HCEC 1CT (cell line): Measurements from ENCODE around the gene FLT3LG.
"Not testable (repeated sequence)": the region's sequence is repeated elsewhere in the genome, so short reads cannot be mapped to it uniquely, and the experiment has no call there.

ENCODE experiments used
- DNase-seq: peaks from one replicate; pipeline ENCODE4 v3.0.0-alpha.2; 2017

The FLT3LG gene

GRCh38 chr19:49463960-49464740 lies 9.9 kb upstream of the FLT3LG start:
- DNase-seq = no peak

DNA sequence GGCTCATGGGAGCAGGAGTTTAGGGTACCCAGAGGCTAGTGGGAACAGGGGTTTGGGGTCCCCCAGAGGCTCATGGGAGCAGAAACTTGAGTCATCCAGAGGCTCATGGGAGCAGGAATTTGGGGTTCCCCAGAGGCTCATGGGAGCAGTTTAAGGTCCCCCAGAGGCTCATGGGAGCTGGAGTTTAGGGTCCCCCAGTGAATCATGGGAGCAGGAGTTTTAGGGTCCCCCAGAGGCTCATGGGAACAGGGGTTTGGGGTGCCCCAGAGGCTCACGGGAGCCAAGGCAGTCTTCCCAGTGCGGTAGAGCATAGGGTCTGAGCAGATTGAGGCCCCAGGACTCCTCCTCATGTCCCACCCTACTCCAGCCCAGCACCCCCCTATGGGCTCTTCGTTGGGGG lies 8.6 kb upstream of the FLT3LG start:
- DNase-seq = no peak

DNA sequence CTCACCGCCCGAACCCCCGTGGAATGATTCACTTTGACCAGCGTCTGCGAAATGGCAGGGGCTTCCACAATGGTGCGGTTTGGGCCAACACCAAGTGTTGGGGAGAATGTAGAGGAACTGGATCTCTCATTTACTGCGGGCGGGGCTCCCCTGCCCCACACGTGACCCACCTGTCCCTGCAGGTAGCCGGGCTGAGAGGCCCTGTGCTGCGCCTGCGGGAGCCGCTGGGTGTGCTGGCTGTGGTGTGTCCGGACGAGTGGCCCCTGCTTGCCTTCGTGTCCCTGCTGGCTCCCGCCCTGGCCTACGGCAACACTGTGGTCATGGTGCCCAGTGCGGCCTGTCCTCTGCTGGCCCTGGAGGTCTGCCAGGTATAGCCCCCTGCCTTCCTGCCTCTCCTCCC lies 5.8 kb upstream of the FLT3LG start:
- no peak for DNase-seq

DNA sequence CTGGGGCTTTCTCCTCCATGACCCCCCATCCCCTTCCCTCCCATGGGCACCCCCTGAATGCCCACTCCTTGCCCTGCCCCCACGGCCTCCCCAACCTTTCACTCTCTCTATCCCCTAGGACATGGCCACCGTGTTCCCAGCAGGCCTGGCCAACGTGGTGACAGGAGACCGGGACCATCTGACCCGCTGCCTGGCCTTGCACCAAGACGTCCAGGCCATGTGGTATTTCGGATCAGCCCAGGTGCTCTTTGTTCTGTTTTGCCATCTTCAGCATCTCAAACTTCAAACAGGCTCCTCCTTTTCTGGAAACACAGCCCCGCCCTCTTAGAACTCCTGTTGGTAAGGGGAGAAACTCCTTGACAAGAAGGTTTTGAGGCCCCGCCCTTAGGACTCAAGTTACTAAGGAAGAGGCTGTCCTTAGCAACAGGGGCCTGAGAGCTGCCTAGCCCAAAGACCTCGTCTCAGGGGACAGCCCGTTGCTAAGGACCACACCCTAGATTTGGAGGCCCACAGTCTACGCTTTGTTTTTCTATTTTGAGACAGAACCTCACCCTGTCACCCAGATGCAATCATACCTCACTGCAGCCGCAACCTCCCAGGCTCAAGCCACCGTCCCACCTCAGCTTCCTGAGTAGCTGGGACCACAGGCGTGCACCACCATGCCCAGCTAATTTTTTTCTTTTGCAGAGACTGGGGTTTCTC lies 5.1 kb upstream of the FLT3LG start:
- no peak for DNase-seq

DNA sequence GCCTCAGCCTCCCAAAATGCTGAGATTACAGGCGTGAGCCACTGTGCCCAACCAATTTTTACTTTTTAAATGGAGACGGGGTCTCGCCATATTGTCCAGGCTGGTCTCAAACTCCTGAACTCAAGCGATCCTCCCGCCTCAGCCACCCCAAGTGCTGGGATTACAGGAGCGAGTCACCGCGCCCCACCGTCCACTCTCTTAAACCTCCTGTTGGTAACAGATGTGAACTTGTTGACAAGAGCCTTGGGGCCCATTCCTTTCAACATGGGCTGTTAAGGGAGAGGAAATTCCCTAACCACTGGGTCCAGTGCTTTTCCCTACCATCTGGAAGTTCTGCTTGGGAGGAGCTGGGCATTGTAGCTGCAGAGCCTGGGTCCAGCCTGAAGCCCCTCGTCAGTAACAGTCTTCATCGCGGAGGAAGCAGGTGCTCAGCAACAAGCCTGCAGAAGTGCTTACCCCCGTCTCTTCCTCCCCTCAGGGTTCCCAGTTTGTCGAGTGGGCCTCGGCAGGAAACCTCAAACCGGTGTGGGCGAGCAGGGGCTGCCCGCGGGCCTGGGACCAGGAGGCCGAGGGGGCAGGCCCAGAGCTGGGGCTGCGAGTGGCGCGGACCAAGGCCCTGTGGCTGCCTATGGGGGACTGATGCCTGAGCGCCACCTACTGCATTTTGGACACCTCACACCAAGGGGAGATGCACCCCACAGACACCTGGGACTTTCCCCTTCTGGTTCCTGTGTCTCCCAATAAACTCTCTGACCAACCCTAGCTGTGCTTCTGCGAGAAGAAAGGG lies 4.0 kb upstream of the FLT3LG start:
- DNase-seq = no peak

- no peak for DNase-seq
These were observed 3.4 kb upstream of the FLT3LG start for GRCh38 chr19:49470615-49470978.

- no peak for DNase-seq
These were observed 1.1 kb upstream of the FLT3LG start for GRCh38 chr19:49472936-49473335.

DNA sequence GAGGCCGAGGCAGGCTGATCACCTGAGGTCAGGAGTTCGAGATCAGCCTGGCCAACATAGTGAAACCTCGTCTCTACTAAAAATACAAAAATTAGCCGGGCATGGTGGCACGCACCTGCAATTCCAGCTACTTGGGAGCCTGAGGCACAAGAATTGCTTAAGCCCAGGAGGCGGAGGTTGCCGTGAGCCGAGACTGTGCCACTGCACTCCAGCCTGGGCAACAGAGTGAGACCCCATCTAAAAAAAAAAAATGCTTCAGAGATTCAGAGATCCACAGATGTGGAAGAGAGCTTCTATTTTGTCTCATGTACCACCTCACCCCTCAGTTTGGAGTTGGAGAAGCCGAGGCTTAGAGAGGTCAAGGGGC lies 531 bp upstream of the FLT3LG start:
- DNase-seq = not testable (repeated sequence)

- no peak for DNase-seq
These were observed 518 bp downstream of the FLT3LG start for GRCh38 chr19:49474542-49474924.

DNA sequence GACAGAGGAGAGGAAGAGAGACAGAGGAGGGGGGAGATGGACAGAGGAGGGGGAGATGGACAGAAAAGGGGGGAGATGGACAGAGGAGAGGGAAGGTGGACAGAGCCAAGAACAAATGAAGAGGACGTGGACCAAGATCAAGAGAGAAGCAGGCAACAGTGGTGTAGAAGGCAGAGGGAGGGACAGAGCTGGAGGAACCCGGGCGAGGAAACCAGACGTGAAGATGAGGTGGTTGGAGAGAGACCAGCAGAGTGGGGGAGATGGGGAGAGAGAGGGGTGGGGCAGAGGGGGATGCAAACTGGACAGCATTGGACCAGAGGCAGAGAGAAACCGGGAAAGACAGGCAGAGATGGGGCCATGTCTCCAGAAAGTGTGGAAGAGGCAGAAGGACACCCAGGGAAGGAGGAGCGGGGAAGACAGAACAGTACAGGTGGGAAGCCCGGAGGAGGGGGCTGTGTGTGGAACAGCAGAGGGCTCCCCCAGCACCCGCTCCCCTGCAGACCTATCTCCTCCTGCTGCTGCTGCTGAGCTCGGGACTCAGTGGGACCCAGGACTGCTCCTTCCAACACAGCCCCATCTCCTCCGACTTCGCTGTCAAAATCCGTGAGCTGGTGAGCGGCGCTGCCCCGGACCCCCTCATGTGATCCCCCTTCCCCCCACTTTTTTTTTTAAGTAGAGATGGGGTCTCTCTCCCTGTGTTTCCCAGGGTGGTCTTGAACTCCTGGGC lies 1.3 kb downstream of the FLT3LG start:
- no peak for DNase-seq

DNA sequence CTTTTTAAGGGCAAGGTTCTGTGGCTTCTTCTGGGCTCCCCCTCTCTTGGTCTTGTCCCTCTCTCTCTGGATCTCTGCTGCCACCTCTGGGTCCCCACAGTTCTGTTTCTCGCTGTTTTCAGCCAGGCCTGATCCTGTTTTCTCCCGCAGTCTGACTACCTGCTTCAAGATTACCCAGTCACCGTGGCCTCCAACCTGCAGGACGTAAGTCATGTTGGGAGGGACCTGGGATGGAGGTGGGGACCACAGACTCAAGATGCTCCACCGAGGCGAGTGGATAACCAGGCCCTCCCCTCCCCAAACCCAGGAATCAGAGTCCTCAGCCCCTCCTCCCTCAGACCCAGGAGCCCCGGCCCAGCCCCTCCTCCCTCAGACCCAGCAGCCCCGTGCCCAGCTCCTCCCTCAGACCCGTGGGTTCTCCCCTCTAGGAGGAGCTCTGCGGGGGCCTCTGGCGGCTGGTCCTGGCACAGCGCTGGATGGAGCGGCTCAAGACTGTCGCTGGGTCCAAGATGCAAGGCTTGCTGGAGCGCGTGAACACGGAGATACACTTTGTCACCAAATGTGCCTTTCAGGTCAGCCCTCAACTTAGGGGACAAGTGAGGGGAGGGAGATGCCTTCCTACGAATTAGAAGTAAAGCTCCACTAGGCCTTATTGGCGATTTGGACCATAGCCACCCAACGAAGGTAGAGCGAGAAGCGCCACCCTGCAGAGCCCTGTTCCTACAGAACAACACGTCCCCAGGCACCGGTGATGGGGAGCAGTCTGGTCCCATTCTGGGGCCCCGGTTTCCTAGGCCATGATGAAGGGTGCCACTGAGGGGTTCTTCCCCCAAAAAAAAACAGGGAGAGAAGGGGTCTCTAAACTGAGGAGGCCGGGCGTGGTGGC lies 2.2 kb downstream of the FLT3LG start:
- DNase-seq = no peak

GRCh38 chr19:49479975-49480628 lies 6.1 kb downstream of the FLT3LG start:
- DNase-seq = no peak

DNA sequence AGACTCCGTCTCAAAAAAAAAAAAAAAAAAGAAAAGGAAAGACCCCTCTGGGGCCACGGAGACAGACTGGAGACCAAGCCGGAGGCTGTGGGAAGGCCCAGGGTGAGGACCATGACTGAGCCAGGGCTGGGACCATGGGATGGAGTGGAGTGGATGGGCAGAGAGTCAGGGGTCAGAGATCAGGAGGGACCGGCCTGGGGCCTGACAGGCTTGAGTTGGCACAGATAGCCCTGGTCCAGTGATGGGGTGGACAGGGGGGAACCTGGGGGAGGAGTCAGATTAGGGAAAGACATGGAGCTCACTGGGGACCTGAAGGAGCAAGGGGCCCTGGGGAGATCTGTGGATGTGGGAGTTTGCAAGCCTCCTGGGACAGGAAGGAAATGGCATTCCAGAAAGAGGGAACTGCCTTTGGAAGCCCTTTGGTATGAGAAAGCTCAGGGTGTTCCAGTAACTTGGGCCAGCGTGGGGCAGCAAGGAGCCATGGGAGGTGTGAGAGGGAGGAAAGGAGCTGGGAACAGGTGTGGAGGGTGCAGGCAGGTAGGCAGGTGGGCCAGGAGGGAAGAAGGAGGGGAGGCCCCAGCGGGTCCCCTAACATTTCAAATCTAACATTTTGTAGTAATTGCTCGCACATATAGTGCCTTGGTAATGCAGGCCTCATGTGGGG lies 7.1 kb downstream of the FLT3LG start:
- DNase-seq = no peak

DNA sequence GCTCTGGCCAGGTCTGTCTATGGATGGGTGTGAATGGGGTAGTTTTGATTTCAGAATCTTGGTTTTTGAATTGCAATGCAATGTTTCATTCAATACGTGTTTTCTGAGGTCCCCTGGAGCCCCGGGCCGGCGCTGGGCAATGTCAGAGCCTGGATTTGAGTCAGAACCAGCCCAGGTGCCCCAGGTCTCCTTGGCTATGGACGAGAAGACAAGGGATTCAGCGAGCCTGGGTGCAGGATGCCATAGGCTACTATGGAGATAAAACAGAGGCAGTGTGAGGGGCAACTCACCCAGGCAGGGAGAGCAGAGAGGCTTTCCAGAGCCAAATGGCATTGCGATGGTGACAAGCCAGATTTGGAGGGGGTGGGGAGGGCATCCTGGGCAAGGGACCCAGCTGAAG lies 12.2 kb downstream of the FLT3LG start:
- no peak for DNase-seq

- no peak for DNase-seq
These were observed 12.8 kb downstream of the FLT3LG start for GRCh38 chr19:49486710-49487276.

DNA sequence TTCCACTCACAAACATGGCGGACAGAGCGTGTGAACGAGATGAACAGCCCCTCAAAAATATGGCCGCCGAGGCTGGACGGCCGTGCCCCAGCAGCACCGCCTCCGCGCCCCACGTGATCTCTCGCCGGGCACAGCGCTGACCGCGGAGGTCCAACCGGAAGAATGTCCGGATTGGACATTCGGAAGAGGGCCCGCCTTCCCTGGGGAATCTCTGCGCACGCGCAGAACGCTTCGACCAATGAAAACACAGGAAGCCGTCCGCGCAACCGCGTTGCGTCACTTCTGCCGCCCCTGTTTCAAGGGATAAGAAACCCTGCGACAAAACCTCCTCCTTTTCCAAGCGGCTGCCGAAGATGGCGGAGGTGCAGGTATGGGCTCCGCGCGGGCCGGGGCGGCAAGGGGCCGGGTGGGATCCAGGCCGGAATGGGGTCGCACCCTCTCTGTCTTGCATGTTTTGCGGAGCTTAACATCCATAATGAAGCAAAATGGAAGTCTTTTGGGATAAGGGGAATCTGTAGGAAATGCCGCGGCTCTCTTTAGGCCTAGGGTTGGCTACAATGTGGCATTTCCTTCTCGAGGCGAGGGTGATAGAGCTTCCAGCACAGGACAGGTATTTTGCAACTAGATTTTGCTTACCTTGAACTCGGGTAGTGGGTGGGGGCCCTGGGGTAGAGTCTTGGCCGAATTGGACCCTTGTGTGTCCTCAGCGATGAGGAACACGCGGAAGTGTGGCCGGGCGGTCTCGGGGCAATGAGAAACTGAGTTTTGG lies 13.4 kb downstream of the FLT3LG start, which contains the start of gene RPL13A:
TSS of gene RPL13A (plus strand) at position 332 of the 769 bp plus-strand sequence. CDS start at position 354, 22 bp downstream.
- peak; percentile 98 for DNase-seq

GRCh38 chr19:49488046-49488862 lies 14.2 kb downstream of the FLT3LG start:
- DNase-seq = no peak

- no peak for DNase-seq
These were observed 15.0 kb downstream of the FLT3LG start for GRCh38 chr19:49488863-49489537.
